NCI-H1105 treated with DMSO at 0.1 percent for 48 hours (cell line): ENCODE results near the gene HNRNPH1.
A peak's percentile ranks its signal among the peaks of the same experiment; 100 is the strongest.
"Not testable (repeated sequence)": the region's sequence is repeated elsewhere in the genome, so short reads cannot be mapped to it uniquely, and the experiment has no call there.

Experiments
- DNase-seq: peaks from one replicate; lab custom pipeline; 2025; lab: John Stamatoyannopoulos, UW

The HNRNPH1 gene, protein sequence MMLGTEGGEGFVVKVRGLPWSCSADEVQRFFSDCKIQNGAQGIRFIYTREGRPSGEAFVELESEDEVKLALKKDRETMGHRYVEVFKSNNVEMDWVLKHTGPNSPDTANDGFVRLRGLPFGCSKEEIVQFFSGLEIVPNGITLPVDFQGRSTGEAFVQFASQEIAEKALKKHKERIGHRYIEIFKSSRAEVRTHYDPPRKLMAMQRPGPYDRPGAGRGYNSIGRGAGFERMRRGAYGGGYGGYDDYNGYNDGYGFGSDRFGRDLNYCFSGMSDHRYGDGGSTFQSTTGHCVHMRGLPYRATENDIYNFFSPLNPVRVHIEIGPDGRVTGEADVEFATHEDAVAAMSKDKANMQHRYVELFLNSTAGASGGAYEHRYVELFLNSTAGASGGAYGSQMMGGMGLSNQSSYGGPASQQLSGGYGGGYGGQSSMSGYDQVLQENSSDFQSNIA

DNA sequence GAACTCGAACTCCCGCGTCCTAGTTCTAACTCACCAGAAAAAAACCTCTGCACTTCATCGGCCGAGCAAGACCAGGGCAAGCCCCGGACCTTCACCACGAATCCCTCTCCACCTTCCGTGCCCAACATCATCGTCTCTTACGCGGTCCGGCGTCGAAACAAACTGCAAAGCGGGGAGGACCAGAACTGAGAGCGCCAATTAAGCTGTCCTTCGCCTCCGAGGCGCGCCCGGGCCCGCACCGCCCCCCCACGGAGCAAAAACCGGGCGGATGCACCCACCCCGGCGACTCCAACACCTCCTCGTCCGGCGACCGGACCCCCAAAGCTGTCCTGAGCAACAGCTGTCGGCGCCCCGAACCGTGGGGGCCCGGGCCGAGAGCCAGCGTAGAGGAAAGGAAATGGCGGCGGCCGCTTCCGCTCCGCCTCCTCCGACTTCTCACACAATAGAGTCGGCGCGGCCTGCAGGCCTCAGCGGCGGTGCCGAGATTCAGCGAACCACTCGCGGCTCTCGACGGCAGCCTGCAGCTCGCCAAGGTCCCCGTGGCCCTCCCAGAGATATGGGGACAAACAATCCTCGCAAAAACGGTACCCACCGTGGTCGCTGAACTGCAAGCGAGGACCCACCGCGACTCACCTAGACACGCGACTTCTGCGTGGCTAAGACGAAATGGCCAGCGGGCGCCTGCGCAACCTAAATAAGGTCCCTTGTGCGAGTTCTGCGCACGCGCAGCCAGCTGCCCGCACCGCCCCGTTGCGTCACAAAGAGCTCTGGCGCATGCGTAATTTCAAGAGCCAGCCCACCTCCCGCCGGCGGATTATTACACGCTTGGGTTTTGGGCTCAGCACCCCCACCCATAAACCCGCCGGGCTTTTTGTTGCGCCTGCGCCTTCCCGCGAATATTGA, at the start of gene HNRNPH1:
Gene HNRNPH1, minus strand, starts transcription at position 669 of the 903 bp plus-strand sequence. Its CDS starts 538 bp downstream, at position 131.
- peak; percentile 95 for DNase-seq

DNA sequence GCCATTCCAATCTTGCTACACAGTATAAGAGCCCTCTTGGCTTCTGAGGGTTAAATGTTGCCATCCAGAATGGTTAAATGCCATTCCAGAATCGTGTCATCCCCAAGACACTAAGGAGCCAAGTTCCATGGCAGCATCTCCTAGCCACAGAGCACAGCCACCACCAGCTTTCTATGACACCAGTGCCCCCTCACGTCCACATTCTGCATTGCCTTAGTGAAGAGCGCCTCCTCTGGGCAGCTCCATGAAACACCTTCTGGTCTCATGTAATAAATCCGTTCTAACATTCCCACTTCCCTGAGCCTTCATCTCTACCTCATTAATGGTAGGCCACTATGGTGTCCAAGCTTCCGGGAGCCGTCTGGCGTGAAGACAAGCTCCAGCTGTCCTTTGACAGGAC, 44.9 kb upstream of the HNRNPH1 start:
- no peak for DNase-seq

DNA sequence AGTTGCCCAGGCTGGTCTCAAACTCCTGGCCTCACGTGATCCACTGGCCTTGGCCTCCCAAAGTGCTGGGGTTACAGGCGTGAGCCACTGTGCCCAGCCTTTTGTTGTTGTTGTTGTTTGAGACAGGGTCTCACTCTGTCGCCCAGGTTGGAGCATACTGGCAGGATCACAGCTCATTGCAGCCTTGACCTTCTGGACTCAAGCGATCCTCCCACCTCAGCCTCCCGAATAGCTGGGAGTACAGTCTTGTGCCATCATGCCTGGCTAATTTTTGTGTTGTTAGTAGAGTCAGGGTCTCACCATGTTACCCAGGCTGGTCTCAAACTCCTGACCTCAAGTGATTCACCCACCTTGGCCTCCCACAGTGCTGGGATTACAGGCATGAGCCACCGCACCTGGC, 38.2 kb upstream of the HNRNPH1 start:
- DNase-seq: not testable (repeated sequence)

DNA sequence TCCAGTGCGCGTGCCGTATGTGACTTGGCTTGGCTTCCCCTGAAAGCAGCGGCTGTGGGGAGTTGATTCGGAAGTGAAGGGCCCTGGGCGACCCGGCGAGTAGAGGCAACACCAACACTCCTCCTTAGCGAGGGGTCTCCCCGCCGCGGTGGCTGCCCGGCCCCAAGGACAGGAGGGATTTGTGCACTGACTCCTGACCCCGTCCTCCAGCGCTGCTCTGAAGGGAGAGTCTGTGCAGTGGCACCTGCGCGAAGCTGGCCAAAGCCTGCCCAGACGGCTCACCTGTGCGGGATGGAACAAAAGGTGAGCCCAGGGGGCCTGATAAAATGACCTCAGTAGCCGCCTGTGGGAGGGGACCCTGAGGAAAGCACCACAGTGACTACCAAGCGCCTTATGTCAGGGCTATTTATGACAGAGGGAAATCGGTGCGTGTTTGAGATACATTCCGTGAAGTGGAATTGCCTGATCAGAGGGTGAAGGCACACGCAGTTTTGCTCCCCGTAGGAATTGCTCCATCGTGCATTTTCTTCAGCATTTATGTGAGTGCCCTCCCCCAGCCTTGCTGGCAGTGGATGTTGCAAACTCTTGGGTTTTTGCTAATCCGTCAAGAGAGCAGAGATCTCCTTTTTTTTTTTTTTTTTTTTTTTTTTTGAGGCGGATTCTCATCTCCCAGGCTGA, 34.8 kb upstream of the HNRNPH1 start:
- not testable (repeated sequence) for DNase-seq

DNA sequence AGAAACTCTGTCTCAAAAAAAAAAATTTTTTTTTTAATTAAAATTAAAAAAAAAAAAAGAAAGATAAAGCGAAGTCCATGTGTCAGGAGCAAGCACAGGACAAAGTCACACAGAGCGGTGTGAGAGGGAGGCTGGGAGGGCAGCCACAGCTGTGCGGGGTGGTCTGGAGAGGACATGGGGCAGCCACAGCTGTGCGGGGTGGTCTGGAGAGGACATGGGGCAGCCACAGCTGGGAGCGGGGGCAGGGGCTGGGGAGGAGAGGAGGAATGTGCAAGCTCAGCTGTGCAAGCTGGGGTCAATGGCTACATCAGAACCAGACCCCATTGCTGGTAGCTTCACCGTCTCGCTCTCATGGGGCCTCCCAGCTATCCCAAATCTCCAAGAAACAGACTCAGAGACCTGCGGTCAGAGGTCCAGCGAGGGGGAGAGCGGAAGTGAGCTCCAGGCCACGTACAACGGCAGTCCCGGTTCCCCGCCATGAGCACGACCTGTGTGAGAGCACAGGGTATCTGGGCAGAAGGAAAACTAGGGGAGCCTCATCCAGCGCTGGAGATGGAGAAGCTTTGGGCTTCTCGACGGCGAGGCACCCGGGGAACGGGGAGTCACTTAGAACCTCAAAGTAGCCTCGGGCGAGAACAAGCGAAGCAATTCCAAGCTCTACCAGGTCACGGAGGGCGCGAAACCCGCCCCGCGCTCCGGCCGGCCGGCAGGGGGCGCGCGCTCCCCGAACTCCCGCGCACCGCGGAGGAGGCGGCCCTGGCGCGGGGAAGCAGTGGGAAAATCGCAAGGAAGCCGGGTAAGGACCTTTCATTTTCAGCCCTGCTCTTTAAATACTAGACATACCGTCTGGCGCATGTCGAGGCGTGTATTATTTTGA, 34.1 kb upstream of the HNRNPH1 start:
- DNase-seq: not testable (repeated sequence)

DNA sequence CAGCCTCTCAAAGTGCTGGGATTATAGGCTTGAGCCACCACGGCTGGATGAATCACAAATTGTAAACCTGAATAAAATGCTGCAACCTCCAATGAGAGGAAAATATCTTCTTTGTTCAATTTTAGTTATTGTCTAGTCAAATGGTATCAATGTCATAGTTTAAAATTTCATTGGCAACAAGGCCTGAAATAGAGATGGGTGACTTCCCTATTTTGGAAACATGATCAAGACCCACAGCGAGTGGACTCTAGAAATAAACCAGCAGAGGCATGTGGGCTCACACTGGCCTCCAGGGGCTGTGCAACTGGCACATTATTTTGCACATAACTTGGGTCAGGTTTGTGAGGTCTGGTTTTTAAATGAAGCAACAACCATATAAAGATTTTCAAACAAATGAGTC, 29.7 kb upstream of the HNRNPH1 start:
- DNase-seq: not testable (repeated sequence)

DNA sequence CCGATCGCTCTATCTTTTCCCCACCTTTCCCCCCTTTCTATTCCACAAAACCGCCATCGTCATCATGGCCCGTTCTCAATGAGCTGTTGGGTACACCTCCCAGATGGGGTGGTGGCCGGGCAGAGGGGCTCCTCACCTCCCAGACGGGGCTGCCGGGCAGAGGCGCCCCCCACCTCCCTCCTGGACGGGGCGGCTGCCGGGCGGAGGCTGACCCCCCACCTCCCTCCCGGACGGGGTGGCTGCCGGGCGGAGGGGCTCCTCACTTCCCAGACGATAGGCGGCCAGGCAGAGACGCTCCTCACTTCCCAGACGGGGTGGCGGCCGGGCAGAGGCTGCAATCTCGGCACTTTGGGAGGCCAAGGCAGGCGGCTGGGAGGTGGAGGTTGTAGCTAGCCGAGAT, 26.8 kb upstream of the HNRNPH1 start:
- DNase-seq: not testable (repeated sequence)

DNA sequence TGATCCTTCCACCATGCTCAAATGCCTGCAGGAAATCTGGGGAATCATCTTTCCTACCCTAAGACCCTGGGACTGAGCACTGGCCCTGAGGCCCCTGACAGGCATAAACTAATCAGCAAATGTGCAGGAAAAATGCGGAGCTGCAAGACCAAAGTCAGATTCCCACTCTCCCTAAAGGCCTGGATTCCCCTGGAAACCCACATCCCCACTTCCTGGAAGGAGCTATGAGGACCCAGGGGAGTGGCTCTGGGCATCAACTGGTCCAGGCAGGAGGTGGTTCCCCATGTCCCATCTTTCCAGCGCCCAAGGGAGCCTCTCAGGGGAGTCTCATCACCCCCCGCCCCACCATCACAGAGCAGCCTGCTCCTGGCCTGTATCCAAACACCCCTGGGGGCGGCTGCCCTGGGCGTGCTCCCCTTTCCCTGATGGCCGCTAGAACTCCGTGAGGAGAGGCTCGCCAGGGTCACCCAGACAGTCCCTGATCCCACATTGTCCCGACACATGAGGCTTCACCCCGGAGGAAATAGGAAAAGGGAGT, 25.8 kb upstream of the HNRNPH1 start:
- not testable (repeated sequence) for DNase-seq

DNA sequence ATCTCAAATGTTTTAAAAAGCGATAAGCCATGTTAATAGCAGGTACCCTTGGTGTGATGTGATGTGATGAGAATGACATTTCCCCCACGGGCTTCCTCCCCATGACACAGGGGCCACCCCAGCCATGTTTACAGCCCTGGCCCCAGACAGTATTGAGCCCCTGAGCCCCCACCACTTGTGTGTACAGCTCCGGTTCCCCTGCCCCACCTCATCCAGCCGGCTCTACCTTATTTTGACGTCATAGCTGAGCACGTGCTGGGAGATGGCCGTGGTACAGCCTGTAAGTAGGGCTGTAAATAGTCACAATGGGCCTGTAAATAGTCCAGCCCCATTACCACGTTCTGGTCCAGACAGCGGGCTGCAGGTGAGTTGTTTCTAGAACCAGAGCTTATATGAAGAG, 24.9 kb upstream of the HNRNPH1 start:
- DNase-seq: no peak

DNA sequence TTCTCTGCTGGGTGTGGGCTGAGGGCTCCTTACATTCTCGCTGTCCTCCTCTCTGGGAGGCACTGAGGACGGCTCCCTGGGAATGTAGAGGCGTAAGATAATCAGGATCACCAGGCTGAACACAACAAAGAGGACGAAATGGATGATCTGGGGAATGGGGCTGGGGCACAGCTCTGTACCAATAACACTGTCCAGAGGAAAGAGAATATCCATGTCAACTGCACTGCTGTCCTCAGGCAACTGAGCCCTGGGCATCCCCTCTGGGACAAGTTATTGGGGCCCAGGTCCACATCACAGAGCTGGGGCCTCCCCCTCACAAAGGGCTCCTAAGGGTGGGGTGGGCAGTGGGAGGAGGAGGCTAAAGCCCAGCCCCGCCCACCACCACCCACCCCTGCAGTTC, 21.3 kb upstream of the HNRNPH1 start:
- not testable (repeated sequence) for DNase-seq

DNA sequence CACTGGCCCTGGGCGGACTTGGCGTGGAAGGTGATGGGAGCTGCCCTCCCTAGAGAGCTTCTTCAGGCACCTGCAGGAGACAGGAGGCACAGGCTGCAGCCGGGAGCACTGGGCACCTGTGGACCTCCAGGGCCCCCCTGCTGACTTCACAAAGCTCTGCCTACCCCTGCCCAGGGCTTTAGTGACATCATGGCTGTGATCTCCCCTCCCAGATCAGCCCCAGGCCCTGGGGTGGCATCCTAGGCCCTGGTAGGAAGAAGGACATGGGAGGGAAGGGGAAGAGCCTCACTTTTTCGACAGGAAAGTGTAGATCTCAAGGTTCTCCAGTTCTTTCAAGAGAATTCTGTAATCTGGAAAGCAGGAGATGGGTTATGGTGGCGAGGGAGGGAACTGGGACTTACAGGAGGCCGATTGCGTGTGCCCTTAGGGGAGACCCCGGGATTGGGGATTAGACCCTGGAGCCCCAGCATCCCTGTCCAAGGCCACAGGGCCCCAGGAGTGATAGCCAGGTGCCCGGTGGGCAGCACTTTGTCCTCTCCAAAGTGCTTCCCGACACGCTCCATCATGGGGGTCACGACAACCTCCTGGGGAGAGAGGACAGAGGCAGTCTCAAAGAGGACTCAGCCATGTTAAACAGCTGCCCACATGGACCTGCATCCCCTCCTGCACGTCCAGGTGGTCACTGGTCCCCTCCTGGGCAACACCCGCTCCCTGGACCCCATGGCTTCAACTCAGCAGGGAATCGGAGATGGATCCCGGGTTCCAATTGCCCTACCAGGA, 19.9 kb upstream of the HNRNPH1 start:
- not testable (repeated sequence) for DNase-seq

DNA sequence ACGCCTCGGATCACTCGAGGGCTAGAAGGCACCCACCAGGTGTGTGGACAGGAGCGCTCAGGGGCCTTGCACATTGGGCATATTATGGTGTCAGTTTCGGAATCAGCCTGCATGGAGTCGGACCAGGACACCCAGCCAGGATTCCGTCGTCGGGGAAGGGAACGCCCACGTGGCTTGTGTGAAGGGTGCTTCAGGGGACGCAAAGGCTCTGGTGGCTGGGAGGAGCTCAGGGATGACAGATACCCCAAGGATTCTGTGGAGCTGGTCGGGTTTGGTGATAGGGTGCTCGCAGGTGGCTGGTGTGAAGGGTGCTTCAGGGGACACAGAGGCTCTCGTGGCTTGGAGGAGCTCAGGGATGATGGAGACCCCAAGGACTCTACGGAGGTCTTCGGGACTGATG, 19.2 kb upstream of the HNRNPH1 start:
- not testable (repeated sequence) for DNase-seq

DNA sequence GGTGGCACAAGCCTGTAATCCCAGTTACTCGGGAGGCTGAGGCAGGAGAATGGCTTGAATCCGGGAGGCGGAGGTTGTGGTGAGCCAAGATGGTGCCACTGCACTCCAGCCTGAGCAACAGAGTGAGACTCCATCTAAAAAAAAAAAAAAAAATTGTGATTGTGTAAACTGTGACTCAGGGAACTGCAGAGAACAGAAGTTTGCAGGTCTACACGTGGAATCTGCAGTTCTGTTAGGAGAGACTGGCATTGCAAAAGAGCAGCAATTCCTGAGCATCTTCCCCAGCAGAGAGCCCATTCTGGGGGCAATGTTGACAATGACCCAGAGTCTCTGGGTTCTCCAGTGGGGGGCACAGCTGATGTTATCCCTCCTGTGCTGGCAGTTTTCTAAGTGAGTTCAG, 18.3 kb upstream of the HNRNPH1 start:
- DNase-seq: not testable (repeated sequence)

DNA sequence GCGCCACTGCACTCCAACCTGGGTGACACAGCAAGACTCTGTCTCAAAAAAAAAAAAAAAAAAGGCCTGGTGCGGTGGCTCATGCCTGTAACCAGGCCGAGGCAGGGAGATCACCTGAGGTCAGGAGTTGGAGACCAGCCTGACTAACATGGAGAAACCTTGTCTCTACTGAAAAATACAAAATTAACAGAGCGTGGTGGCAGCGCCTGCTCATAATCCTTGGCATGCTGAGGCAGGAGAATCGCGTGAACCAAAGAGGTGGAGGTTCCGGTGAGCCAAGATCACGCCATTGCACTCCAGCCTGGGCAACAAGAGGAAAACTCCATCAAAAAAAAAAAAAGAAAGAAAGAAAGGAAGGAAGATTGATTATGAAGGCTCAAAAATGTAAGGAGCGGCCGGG, 15.8 kb upstream of the HNRNPH1 start:
- not testable (repeated sequence) for DNase-seq

DNA sequence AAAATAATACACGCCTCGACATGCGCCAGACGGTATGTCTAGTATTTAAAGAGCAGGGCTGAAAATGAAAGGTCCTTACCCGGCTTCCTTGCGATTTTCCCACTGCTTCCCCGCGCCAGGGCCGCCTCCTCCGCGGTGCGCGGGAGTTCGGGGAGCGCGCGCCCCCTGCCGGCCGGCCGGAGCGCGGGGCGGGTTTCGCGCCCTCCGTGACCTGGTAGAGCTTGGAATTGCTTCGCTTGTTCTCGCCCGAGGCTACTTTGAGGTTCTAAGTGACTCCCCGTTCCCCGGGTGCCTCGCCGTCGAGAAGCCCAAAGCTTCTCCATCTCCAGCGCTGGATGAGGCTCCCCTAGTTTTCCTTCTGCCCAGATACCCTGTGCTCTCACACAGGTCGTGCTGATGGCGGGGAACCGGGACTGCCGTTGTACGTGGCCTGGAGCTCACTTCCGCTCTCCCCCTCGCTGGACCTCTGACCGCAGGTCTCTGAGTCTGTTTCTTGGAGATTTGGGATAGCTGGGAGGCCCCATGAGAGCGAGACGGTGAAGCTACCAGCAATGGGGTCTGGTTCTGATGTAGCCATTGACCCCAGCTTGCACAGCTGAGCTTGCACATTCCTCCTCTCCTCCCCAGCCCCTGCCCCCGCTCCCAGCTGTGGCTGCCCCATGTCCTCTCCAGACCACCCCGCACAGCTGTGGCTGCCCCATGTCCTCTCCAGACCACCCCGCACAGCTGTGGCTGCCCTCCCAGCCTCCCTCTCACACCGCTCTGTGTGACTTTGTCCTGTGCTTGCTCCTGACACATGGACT, 11.1 kb upstream of the HNRNPH1 start:
- DNase-seq: not testable (repeated sequence)

DNA sequence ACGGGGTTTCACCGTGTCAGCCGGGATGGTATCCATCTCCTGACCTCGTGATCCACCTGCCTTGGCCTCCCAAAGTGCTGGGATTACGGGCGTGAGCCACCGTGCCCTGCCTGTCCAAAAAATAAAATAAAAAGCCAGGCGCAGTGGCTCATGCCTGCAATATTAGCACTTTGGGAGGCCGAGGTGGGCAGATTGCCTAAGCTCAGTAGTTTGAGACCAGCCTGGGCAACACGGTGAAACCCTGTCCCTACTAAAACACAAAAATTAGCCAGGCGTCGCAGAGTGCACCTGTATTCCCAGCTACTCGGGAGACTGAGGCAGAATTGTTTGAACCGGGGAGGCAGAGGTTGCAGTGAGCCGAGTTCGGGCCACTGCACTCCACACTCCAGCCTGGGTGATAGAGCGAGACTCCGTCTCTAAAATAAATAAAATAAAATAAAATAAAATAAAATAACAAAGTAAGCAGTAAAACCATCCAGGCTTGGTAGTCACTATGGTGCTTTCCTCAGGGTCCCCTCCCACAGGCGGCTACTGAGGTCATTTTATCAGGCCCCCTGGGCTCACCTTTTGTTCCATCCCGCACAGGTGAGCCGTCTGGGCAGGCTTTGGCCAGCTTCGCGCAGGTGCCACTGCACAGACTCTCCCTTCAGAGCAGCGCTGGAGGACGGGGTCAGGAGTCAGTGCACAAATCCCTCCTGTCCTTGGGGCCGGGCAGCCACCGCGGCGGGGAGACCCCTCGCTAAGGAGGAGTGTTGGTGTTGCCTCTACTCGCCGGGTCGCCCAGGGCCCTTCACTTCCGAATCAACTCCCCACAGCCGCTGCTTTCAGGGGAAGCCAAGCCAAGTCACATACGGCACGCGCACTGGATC, 10.3 kb upstream of the HNRNPH1 start:
- not testable (repeated sequence) for DNase-seq

DNA sequence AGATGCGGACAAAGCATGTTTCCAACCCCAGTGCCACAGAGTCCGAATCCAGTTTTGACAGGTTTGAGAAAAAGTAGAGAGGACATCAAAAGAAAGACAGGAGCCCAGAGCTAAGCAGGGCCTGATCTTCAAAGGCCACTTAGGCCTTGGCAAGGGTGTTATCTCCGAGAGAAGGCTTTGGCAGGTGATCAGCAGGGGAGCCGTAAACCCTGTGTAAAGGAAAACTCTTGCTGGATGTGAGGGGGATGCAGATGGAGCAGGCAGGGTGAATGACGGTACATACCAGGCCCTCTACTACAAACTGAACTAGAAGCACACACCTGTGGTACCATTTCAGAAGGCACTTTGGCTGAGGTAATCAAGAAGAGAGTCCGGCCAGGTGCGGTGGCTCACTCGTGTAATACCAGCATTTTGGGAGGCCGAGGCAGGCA, 1.4 kb upstream of the HNRNPH1 start:
- peak; percentile 49 for DNase-seq
